Placental pericyte (primary cell): ENCODE results near the gene STOX2. TPM values are rescaled to one million over a fixed set of nuclear protein-coding genes. Genes with fewer than 3 reads are reported as not detected.

ENCODE experiments used
- total RNA-seq: library from RNA; depleted of rRNA; stranded (reverse); fragments of >200 nt; gene quantifications from 2 replicates; pipeline ENCODE4 v1.2.3, GENCODE V29; 2012

Gene STOX2
- 0.57 and 15.8 TPM in 2 replicates for total RNA-seq

DNA sequence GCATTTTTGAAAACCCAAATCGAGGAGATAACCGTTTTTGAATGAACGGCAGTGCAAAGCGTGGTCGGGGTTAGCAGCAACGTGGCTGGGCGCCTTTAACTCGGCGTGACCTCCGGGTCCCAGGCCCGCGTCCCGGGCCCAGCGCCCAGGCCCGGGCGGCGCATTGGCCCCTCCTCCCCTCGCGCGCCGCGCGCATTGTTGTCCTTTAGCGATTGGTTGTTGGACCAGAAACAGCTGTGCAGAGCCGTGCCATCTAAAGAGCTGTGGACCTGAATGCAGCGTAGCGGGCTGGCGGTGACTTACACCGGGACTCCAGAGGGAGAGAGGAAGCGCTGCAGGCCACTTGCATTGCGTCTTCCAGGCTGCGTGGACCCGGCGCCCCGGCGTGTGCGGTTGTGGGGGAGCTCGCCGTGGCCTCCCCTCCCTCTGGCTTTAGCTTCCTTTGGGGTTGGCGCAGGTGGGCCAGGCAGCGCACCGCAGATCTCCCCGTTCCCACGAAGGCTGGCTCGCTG lies at the start of gene STOX2:
Gene STOX2, plus strand, starts transcription at position 227 of the 512 bp plus-strand sequence. CDS start 1,484 bp downstream, outside the sequence.

Other genes starting within 250 kb of the STOX2 start
- 9.4 and 24.9 TPM in 2 replicates for gene RWDD4, start 246.1 kb upstream of the STOX2 start, total RNA-seq
- gene TRAPPC11, start 246.0 kb upstream of the STOX2 start, total RNA-seq, result 40.7 and 58.6 TPM in 2 replicates